ENCODE results near the gene TMC7. TPM values are rescaled to one million over a fixed set of nuclear protein-coding genes. Genes with fewer than 3 reads are reported as not detected.

Gene TMC7
- total RNA-seq, 3 donors from 2014 or later, result 5.4 to 12.4 (median 9.2) TPM

- Histone ChIP-seq H3K9me3 (no peaks in the 10 kb centered on the region), H3K36me3 (ENCODE audit: low read depth) (no peaks in the 10 kb centered on the region), H3K4me3 (no peak overlapping the region), H3K4me1 (ENCODE audit: low read depth) (peaks cover 9% of the 10 kb centered on the region)
- no peak for DNase-seq
- no peak for TF ChIP-seq CTCF (IDR thresholded peaks at IDR 0.05)
- intact Hi-C loops (cut with DNase I, micrococcal nuclease), result no loop called here
- ATAC-seq, result no peak
Observed at GRCh38 chr16:18941471-18941870, 42.3 kb upstream of the TMC7 start.

- Histone ChIP-seq H3K9me3 (no peaks in the 10 kb centered on the region), H3K36me3 (ENCODE audit: low read depth) (no peaks in the 10 kb centered on the region), H3K4me3 (no peak overlapping the region), H3K4me1 (ENCODE audit: low read depth) (peaks cover 9% of the 10 kb centered on the region)
- no peak for TF ChIP-seq CTCF (IDR thresholded peaks at IDR 0.05)
- intact Hi-C loops (cut with DNase I, micrococcal nuclease), result no loop called here
- ATAC-seq, result peak; percentile 45
- no peak for DNase-seq
Observed at GRCh38 chr16:18942061-18942460, 41.7 kb upstream of the TMC7 start.

GRCh38 chr16:18943414-18943813, 40.3 kb upstream of the TMC7 start:
- peaks cover 9% of the 10 kb centered on the region for H3K4me1 ChIP-seq (ENCODE audit: low read depth)
- no peak overlapping the region for H3K4me3 ChIP-seq
- intact Hi-C loops (cut with DNase I, micrococcal nuclease), result no loop called here
- TF ChIP-seq CTCF (IDR thresholded peaks at IDR 0.05), result no peak
- no peaks in the 10 kb centered on the region for H3K36me3 ChIP-seq (ENCODE audit: low read depth)
- DNase-seq (no peak), ATAC-seq (no peak)
- H3K9me3 ChIP-seq, result no peaks in the 10 kb centered on the region

- Histone ChIP-seq H3K4me1 (ENCODE audit: low read depth) (peaks cover 6% of the 10 kb centered on the region), H3K9me3 (no peaks in the 10 kb centered on the region), H3K36me3 (ENCODE audit: low read depth) (no peaks in the 10 kb centered on the region), H3K4me3 (no peak overlapping the region)
- intact Hi-C loops (cut with DNase I, micrococcal nuclease), result no loop called here
- DNase-seq (no peak), ATAC-seq (no peak)
- no peak for TF ChIP-seq CTCF (IDR thresholded peaks at IDR 0.05)
Observed at GRCh38 chr16:18945233-18945632, 38.5 kb upstream of the TMC7 start.

- ATAC-seq (no peak), DNase-seq (no peak)
- intact Hi-C loops (cut with DNase I, micrococcal nuclease), result no loop called here
- H3K9me3 ChIP-seq, result no peaks in the 10 kb centered on the region
- H3K36me3 ChIP-seq (ENCODE audit: low read depth), result no peaks in the 10 kb centered on the region
- H3K4me3 ChIP-seq, result no peak overlapping the region
- H3K4me1 ChIP-seq (ENCODE audit: low read depth), result no peaks in the 10 kb centered on the region
- TF ChIP-seq CTCF (IDR thresholded peaks at IDR 0.05), result no peak
Observed at GRCh38 chr16:18948372-18949020, 35.2 kb upstream of the TMC7 start.

Measured in mucosa of descending colon (tissue), 3 donors.